ENCODE data around the gene PFDN4. TPM values are rescaled to one million over a fixed set of nuclear protein-coding genes. Genes with fewer than 3 reads are reported as not detected.

The PFDN4 gene
- polyA plus RNA-seq, 1 donor from 2014 or later: 512 TPM

- no peaks in the 10 kb centered on the region for H3K27me3 ChIP-seq (ENCODE audit: insufficient read depth, low read depth, low read length)
- no peak overlapping the region for H3K4me2 ChIP-seq (ENCODE audit: low read length)
- H3K79me2 ChIP-seq (replicated peaks; ENCODE audit: insufficient read depth, low read length): no peaks in the 10 kb centered on the region
- no peaks in the 10 kb centered on the region for H3F3A ChIP-seq (ENCODE audit: insufficient read depth, low read length, poor library complexity, severe bottlenecking)
- H3K9me2 ChIP-seq (ENCODE audit: insufficient read depth, low read length): no peaks in the 10 kb centered on the region
- H3K9me3 ChIP-seq (ENCODE audit: low read length): no peaks in the 10 kb centered on the region
- no peaks in the 10 kb centered on the region for H4K20me1 ChIP-seq (ENCODE audit: insufficient read depth)
- no peak overlapping the region for H3K27ac ChIP-seq (ENCODE audit: low read length)
- no peak overlapping the region for H2AFZ ChIP-seq (ENCODE audit: low read depth, low read length)
- H3K4me3 ChIP-seq (ENCODE audit: low read length): no peak overlapping the region
- H3K9ac ChIP-seq (ENCODE audit: low read length): no peak overlapping the region
- H3K36me3 ChIP-seq (ENCODE audit: insufficient read depth, low read length): no peaks in the 10 kb centered on the region
- TF ChIP-seq EZH2 (IDR thresholded peaks at IDR 0.05; ENCODE audit: borderline replicate concordance, insufficient read depth, low read length, poor library complexity, severe bottlenecking) (no peak), REST (IDR thresholded peaks at IDR 0.05; ENCODE audit: borderline replicate concordance) (no peak), TAF1 (IDR thresholded peaks at IDR 0.05; ENCODE audit: low read depth) (no peak), EP300 (conservative IDR thresholded peaks at IDR 0.05; ENCODE audit: poor library complexity, severe bottlenecking) (no peak), CTCF (IDR thresholded peaks at IDR 0.05; ENCODE audit: poor library complexity, severe bottlenecking) (no peak), MXI1 (conservative IDR thresholded peaks at IDR 0.05; ENCODE audit: poor library complexity, severe bottlenecking) (no peak), POLR2AphosphoS5 (IDR thresholded peaks at IDR 0.05) (no peak), RAD21 (conservative IDR thresholded peaks at IDR 0.05) (no peak), SMC3 (conservative IDR thresholded peaks at IDR 0.05; ENCODE audit: poor library complexity) (no peak)
Measured at GRCh38 chr20:54268941-54269340, 61.1 kb downstream of the PFDN4 start.

Other genes with a start within 250 kb of the PFDN4 start
- gene BCAS1, start 137.5 kb upstream of the PFDN4 start, polyA plus RNA-seq: not detected in 2 replicates
- 0.12 TPM in 1 of 2 replicates, not detected in the other for gene CYP24A1, start 34.1 kb upstream of the PFDN4 start, polyA plus RNA-seq

Measured in neural cell (in vitro differentiated cells).